ENCODE results near the gene GP1BB.

Gene GP1BB

GRCh38 chr22:19705181-19705934, 18.0 kb upstream of the GP1BB start:
- TF ChIP-seq CTCF (IDR thresholded peaks at IDR 0.05; ENCODE audit: borderline replicate concordance, insufficient read depth, low read depth, low read length): no peak
- no peak overlapping the region for H3K4me3 ChIP-seq (ENCODE audit: low read depth, low read length)

GRCh38 chr22:19706661-19707151, 16.6 kb upstream of the GP1BB start:
- no peak for TF ChIP-seq CTCF (IDR thresholded peaks at IDR 0.05; ENCODE audit: borderline replicate concordance, insufficient read depth, low read depth, low read length)
- no peak overlapping the region for H3K4me3 ChIP-seq (ENCODE audit: low read depth, low read length)

GRCh38 chr22:19707347-19708290, 15.7 kb upstream of the GP1BB start:
- H3K4me3 ChIP-seq (ENCODE audit: low read depth, low read length): no peak overlapping the region
- TF ChIP-seq CTCF (IDR thresholded peaks at IDR 0.05; ENCODE audit: borderline replicate concordance, insufficient read depth, low read depth, low read length): no peak

- H3K4me3 ChIP-seq (ENCODE audit: low read depth, low read length): no peak overlapping the region
- no peak for TF ChIP-seq CTCF (IDR thresholded peaks at IDR 0.05; ENCODE audit: borderline replicate concordance, insufficient read depth, low read depth, low read length)
Measured at GRCh38 chr22:19708321-19709011, 14.9 kb upstream of the GP1BB start.

- TF ChIP-seq CTCF (IDR thresholded peaks at IDR 0.05; ENCODE audit: borderline replicate concordance, insufficient read depth, low read depth, low read length): no peak
- no peak overlapping the region for H3K4me3 ChIP-seq (ENCODE audit: low read depth, low read length)
Measured at GRCh38 chr22:19709063-19709769, 14.1 kb upstream of the GP1BB start.

- no peak overlapping the region for H3K4me3 ChIP-seq (ENCODE audit: low read depth, low read length)
Measured at GRCh38 chr22:19710020-19710768, 13.1 kb upstream of the GP1BB start.

More at GRCh38 chr22:19710020-19710768, 13.1 kb upstream of the GP1BB start:
- no peak for TF ChIP-seq CTCF (IDR thresholded peaks at IDR 0.05; ENCODE audit: borderline replicate concordance, insufficient read depth, low read depth, low read length)
